Measurements from ENCODE around the gene CXCL12. TPM values are rescaled to one million over a fixed set of nuclear protein-coding genes. Genes with fewer than 3 reads are reported as not detected.

Gene CXCL12
- total RNA-seq, 1 donor from 2014 or later = 153 TPM

- H3K27ac Mint-ChIP-seq (ENCODE audit: unreplicated experiment) = no peak overlapping the region
- H3K4me1 Mint-ChIP-seq (ENCODE audit: unreplicated experiment) = no peaks in the 10 kb centered on the region
- TF ChIP-seq, protein P1, sequence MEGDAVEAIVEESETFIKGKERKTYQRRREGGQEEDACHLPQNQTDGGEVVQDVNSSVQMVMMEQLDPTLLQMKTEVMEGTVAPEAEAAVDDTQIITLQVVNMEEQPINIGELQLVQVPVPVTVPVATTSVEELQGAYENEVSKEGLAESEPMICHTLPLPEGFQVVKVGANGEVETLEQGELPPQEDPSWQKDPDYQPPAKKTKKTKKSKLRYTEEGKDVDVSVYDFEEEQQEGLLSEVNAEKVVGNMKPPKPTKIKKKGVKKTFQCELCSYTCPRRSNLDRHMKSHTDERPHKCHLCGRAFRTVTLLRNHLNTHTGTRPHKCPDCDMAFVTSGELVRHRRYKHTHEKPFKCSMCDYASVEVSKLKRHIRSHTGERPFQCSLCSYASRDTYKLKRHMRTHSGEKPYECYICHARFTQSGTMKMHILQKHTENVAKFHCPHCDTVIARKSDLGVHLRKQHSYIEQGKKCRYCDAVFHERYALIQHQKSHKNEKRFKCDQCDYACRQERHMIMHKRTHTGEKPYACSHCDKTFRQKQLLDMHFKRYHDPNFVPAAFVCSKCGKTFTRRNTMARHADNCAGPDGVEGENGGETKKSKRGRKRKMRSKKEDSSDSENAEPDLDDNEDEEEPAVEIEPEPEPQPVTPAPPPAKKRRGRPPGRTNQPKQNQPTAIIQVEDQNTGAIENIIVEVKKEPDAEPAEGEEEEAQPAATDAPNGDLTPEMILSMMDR (IDR thresholded peaks at IDR 0.05) = no peak
- peaks cover 5% of the 10 kb centered on the region for H3K27me3 Mint-ChIP-seq (ENCODE audit: unreplicated experiment)
- H3K4me3 Mint-ChIP-seq (ENCODE audit: unreplicated experiment) = no peak overlapping the region
- no peaks in the 10 kb centered on the region for H3K9me3 Mint-ChIP-seq (ENCODE audit: unreplicated experiment)
- DNase-seq (ENCODE audit: extremely low spot score, unreplicated experiment) = no peak
- H3K36me3 Mint-ChIP-seq (ENCODE audit: unreplicated experiment) = peaks cover 21% of the 10 kb centered on the region
Measured at GRCh38 chr10:44369854-44370253, 15.0 kb downstream of the CXCL12 start.

DNA sequence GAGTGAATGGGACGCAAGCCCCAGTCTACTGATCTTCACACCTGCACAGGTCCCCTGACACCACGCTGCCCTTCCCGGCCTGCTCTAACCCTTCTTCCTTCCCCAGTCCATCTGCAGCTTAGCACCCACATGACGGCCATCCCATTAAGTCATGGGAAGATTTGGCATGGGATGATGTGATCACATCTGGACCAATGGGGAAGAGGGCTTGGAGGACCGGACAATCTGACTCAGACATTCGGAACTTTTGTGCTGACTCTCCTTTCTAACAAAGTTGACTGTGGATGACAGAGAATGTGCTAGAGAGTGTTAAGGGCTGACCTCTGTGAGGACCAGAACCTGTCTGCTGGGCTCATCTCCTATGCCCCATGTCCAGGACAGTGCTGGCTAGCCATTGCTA, 15.6 kb downstream of the CXCL12 start:
- no peak overlapping the region for H3K4me3 Mint-ChIP-seq (ENCODE audit: unreplicated experiment)
- H3K27me3 Mint-ChIP-seq (ENCODE audit: unreplicated experiment) = peaks cover 5% of the 10 kb centered on the region
- no peak overlapping the region for H3K27ac Mint-ChIP-seq (ENCODE audit: unreplicated experiment)
- H3K9me3 Mint-ChIP-seq (ENCODE audit: unreplicated experiment) = no peaks in the 10 kb centered on the region
- no peak for DNase-seq (ENCODE audit: extremely low spot score, unreplicated experiment)
- peaks cover 19% of the 10 kb centered on the region for H3K36me3 Mint-ChIP-seq (ENCODE audit: unreplicated experiment)
- H3K4me1 Mint-ChIP-seq (ENCODE audit: unreplicated experiment) = no peaks in the 10 kb centered on the region
- TF ChIP-seq, protein P1 (IDR thresholded peaks at IDR 0.05) = no peak

DNA sequence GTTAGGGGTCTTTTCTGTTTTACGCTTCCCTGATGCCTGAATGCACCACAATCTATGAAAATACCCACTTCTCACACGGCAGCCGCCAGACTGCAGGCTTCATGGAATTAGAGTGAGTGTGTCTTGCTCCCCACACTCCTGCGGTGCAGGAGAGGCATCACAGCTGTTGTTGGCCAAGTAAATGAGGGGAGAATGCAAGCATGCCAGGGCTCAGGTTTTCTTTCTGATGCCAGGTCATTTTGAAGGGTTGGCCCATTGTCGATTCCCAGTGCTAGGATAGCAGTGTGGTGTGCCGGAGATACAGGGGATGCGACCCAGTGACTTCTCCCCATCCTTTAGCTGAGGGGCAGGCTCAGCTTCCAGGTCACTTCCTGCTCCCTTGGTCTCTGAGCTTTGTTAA, 16.3 kb downstream of the CXCL12 start:
- DNase-seq (ENCODE audit: extremely low spot score, unreplicated experiment) = no peak
- Mint-ChIP-seq H3K4me1 (ENCODE audit: unreplicated experiment) (no peaks in the 10 kb centered on the region), H3K36me3 (ENCODE audit: unreplicated experiment) (peaks cover 16% of the 10 kb centered on the region), H3K27ac (ENCODE audit: unreplicated experiment) (no peak overlapping the region), H3K9me3 (ENCODE audit: unreplicated experiment) (no peaks in the 10 kb centered on the region), H3K27me3 (ENCODE audit: unreplicated experiment) (peaks cover 5% of the 10 kb centered on the region), H3K4me3 (ENCODE audit: unreplicated experiment) (no peak overlapping the region)
- TF ChIP-seq, protein P1 (IDR thresholded peaks at IDR 0.05) = no peak

- H3K27ac Mint-ChIP-seq (ENCODE audit: unreplicated experiment) = no peak overlapping the region
- no peak for DNase-seq (ENCODE audit: extremely low spot score, unreplicated experiment)
- H3K9me3 Mint-ChIP-seq (ENCODE audit: unreplicated experiment) = no peaks in the 10 kb centered on the region
- no peak overlapping the region for H3K4me3 Mint-ChIP-seq (ENCODE audit: unreplicated experiment)
- TF ChIP-seq, protein P1 (IDR thresholded peaks at IDR 0.05) = no peak
- H3K4me1 Mint-ChIP-seq (ENCODE audit: unreplicated experiment) = no peaks in the 10 kb centered on the region
- peaks cover 7% of the 10 kb centered on the region for H3K27me3 Mint-ChIP-seq (ENCODE audit: unreplicated experiment)
- H3K36me3 Mint-ChIP-seq (ENCODE audit: unreplicated experiment) = peaks cover 5% of the 10 kb centered on the region
Measured at GRCh38 chr10:44366941-44367630, 17.8 kb downstream of the CXCL12 start.

GRCh38 chr10:44364566-44364965, 20.3 kb downstream of the CXCL12 start:
- Mint-ChIP-seq H3K36me3 (ENCODE audit: unreplicated experiment) (no peaks in the 10 kb centered on the region), H3K27ac (ENCODE audit: unreplicated experiment) (no peak overlapping the region), H3K9me3 (ENCODE audit: unreplicated experiment) (no peaks in the 10 kb centered on the region), H3K4me1 (ENCODE audit: unreplicated experiment) (no peaks in the 10 kb centered on the region), H3K4me3 (ENCODE audit: unreplicated experiment) (no peak overlapping the region), H3K27me3 (ENCODE audit: unreplicated experiment) (peaks cover 25% of the 10 kb centered on the region)
- TF ChIP-seq, protein P1 (IDR thresholded peaks at IDR 0.05) = no peak
- DNase-seq (ENCODE audit: extremely low spot score, unreplicated experiment) = no peak
